Colonic mucosa (tissue), 4 donors: ENCODE data around the gene LRRK2. TPM values are rescaled to one million over a fixed set of nuclear protein-coding genes. Genes with fewer than 3 reads are reported as not detected.
"Not testable (repeated sequence)": the region's sequence is repeated elsewhere in the genome, so short reads cannot be mapped to it uniquely, and the experiment has no call there.

ENCODE experiments used
- DNase-seq: peaks from one replicate; pipeline ENCODE4 v3.0.0-alpha.2; 2020
- H3K27ac ChIP-seq: fragments of 200-600 bp; one replicate; pipeline ENCODE4 v1.8.0; 2021
- H3K27me3 ChIP-seq: fragments of 200-600 bp; one replicate; pipeline ENCODE4 v1.8.0; 2021
- H3K36me3 ChIP-seq: fragments of 200-600 bp; one replicate; pipeline ENCODE4 v1.8.0; 2021
- H3K4me1 ChIP-seq: fragments of 200-600 bp; one replicate; pipeline ENCODE4 v1.8.0; 2021; ENCODE audit warnings: mild to moderate bottlenecking
- H3K4me3 ChIP-seq: fragments of 200-600 bp; one replicate; pipeline ENCODE4 v1.8.0; 2021
- H3K9ac ChIP-seq, 2 donors: one replicate each; pipeline ENCODE4 v1.7.0; 2013; ENCODE audit warnings: control low read depth in 2 of 2, low read depth in 2 of 2, low read length in 2 of 2
- H3K9me3 ChIP-seq: fragments of 200-600 bp; one replicate; pipeline ENCODE4 v1.8.0; 2021
- CTCF ChIP-seq: fragments of 200-600 bp; IDR thresholded peaks from one replicate; pipeline ENCODE4 v1.8.0; 2022; ENCODE audit warnings: antibody characterized with exemption, mild to moderate bottlenecking
- intact Hi-C: fragments of 100-400 bp; cut with DNase I; formaldehyde crosslinking; loops from one replicate; pipeline ENCODE4 v1.14.1; 2022
- total RNA-seq, 2 donors: library from RNA; stranded (reverse); fragmentation: NEBNext Ultra II Directional in 1 of 2; extraction: Animal tissue kit (Norgen Biotek cat#: 25700) in 1 of 2; gene quantifications; one replicate each; pipeline ENCODE4 v1.2.1, GENCODE V29; 2021
- donor health status: healthy.
- donor health status: DM: no; HTN: no; CAD: no.
- donor health status: DM: no; HTN: no; CAD: no.

The LRRK2 gene
- total RNA-seq, 2 donors from 2014 or later, result 1.7 to 4.1 TPM

GRCh38 chr12:40238979-40239378 is 14.2 kb downstream of the LRRK2 start:
- Histone ChIP-seq H3K4me3 (no peak overlapping the region), H3K4me1 (no peaks in the 10 kb centered on the region), H3K27me3 (no peaks in the 10 kb centered on the region), H3K9me3 (no peaks in the 10 kb centered on the region), H3K27ac (no peak overlapping the region), H3K9ac (no peak overlapping the region), H3K36me3 (no peaks in the 10 kb centered on the region)
- no peak for DNase-seq
- intact Hi-C loops, result no loop called here
- no peak for TF ChIP-seq CTCF

GRCh38 chr12:40240779-40241178 is 16.0 kb downstream of the LRRK2 start:
- H3K27ac ChIP-seq, result no peak overlapping the region
- intact Hi-C loops, result no loop called here
- DNase-seq, result no peak
- no peaks in the 10 kb centered on the region for H3K36me3 ChIP-seq
- no peaks in the 10 kb centered on the region for H3K4me1 ChIP-seq
- H3K27me3 ChIP-seq, result no peaks in the 10 kb centered on the region
- H3K9ac ChIP-seq, result no peak overlapping the region
- no peak for TF ChIP-seq CTCF
- no peak overlapping the region for H3K4me3 ChIP-seq
- H3K9me3 ChIP-seq, result no peaks in the 10 kb centered on the region

- Histone ChIP-seq H3K9ac (no peak overlapping the region), H3K36me3 (no peaks in the 10 kb centered on the region), H3K4me1 (no peaks in the 10 kb centered on the region), H3K4me3 (no peak overlapping the region), H3K9me3 (no peaks in the 10 kb centered on the region), H3K27me3 (no peaks in the 10 kb centered on the region), H3K27ac (no peak overlapping the region)
- intact Hi-C loops, result no loop called here
- no peak for DNase-seq
- TF ChIP-seq CTCF, result no peak
Measured at GRCh38 chr12:40241741-40242140, 16.9 kb downstream of the LRRK2 start.

- H3K9me3 ChIP-seq, intact Hi-C loops, H3K27me3 ChIP-seq, H3K9ac ChIP-seq, DNase-seq, H3K4me1 ChIP-seq, H3K27ac ChIP-seq, H3K4me3 ChIP-seq, H3K36me3 ChIP-seq: not testable (repeated sequence)
Measured at GRCh38 chr12:40244526-40245156, 19.8 kb downstream of the LRRK2 start.

- no peak for TF ChIP-seq CTCF
- Histone ChIP-seq H3K27ac (no peak overlapping the region), H3K27me3 (no peaks in the 10 kb centered on the region), H3K4me3 (no peak overlapping the region), H3K4me1 (no peaks in the 10 kb centered on the region), H3K9ac (no peak overlapping the region), H3K36me3 (no peaks in the 10 kb centered on the region), H3K9me3 (no peaks in the 10 kb centered on the region)
- intact Hi-C loops, result no loop called here
- no peak for DNase-seq
Measured at GRCh38 chr12:40248034-40248433, 23.2 kb downstream of the LRRK2 start.

- Histone ChIP-seq H3K36me3 (no peaks in the 10 kb centered on the region), H3K4me1 (no peaks in the 10 kb centered on the region), H3K27me3 (no peaks in the 10 kb centered on the region), H3K9ac (no peak overlapping the region), H3K9me3 (no peaks in the 10 kb centered on the region), H3K4me3 (no peak overlapping the region), H3K27ac (no peak overlapping the region)
- intact Hi-C loops, result no loop called here
- TF ChIP-seq CTCF, result no peak
- DNase-seq, result no peak
Measured at GRCh38 chr12:40248585-40249297, 23.9 kb downstream of the LRRK2 start.

GRCh38 chr12:40250652-40251051 is 25.9 kb downstream of the LRRK2 start:
- H3K36me3 ChIP-seq, H3K27ac ChIP-seq, H3K9me3 ChIP-seq, intact Hi-C loops, H3K9ac ChIP-seq, H3K27me3 ChIP-seq, DNase-seq, H3K4me1 ChIP-seq, H3K4me3 ChIP-seq: not testable (repeated sequence)
